A549 treated with AZD2906 at 1 μM for 4 hours (cell line): Measurements from ENCODE around the gene ZNF576. TPM values are rescaled to one million over a fixed set of nuclear protein-coding genes. Genes with fewer than 3 reads are reported as not detected.

Source experiments
- total RNA-seq: library from RNA; stranded (reverse); fragments of 200-300 nt; extraction: Qiagen RNA extraction; gene quantifications from 5 replicates; pipeline ENCODE4 v1.2.3, GENCODE V29; 2022

ZNF576 gene
- total RNA-seq: 14.6 to 21.1 TPM (median 20.4 TPM) in 5 replicates

GRCh38 chr19:43595999-43596841 is at the start of gene ZNF576, which contains the start of gene IRGQ:
Gene ZNF576, plus strand, starts transcription at chr19:43596595. Its CDS starts 514 bp downstream, at chr19:43597109.
Gene IRGQ, minus strand, starts transcription at chr19:43596134. Its CDS starts 796 bp downstream, at chr19:43595338.

GRCh38 chr19:43575156-43575950 is 21.0 kb upstream of the ZNF576 start, which contains the start of the genes PINLYP and XRCC1:
Gene PINLYP, plus strand, starts transcription at chr19:43575801. Its CDS starts 1,391 bp downstream, at chr19:43577192.
Gene XRCC1, minus strand, starts transcription at chr19:43575527. Its CDS starts 69 bp downstream, at chr19:43575458.

GRCh38 chr19:43611788-43612187 is 15.4 kb downstream of the ZNF576 start, which contains the start of gene SRRM5:
Gene SRRM5, plus strand, starts transcription at chr19:43612088. Its CDS starts 34 bp downstream, at chr19:43612122.

GRCh38 chr19:43619262-43620060 is 23.1 kb downstream of the ZNF576 start, which contains the start of gene ZNF428:
Gene ZNF428, minus strand, starts transcription at chr19:43619629. Its CDS starts 5,325 bp downstream, at chr19:43614304.

GRCh38 chr19:43639519-43640423 is 43.4 kb downstream of the ZNF576 start, which contains the start of gene CADM4:
Gene CADM4, minus strand, starts transcription at chr19:43639850. Its CDS starts 60 bp downstream, at chr19:43639790.

Other genes starting within 250 kb of the ZNF576 start
- gene CD177, start 242.9 kb upstream of the ZNF576 start, total RNA-seq: 0.05 to 0.18 TPM (median 0.12 TPM) in 4 of 5 replicates, not detected in the other
- gene TEX101, start 181.7 kb upstream of the ZNF576 start, total RNA-seq: not detected in 5 replicates
- gene LYPD3, start 131.0 kb upstream of the ZNF576 start, total RNA-seq: 0.15 to 0.42 TPM (median 0.22 TPM) in 5 replicates
- 8.4 to 9.4 TPM (median 9.0 TPM) in 5 replicates for gene PHLDB3, start 91.8 kb upstream of the ZNF576 start, total RNA-seq
- 39.5 to 53.9 TPM (median 49.8 TPM) in 5 replicates for gene ETHE1, start 69.4 kb upstream of the ZNF576 start, total RNA-seq
- gene ZNF575, start 63.4 kb upstream of the ZNF576 start, total RNA-seq: 1.2 to 2.6 TPM (median 2.2 TPM) in 5 replicates
- 25.3 to 30.9 TPM (median 27.5 TPM) in 5 replicates for gene XRCC1, start 21.1 kb upstream of the ZNF576 start, total RNA-seq
- 0.10 to 0.15 TPM (median 0.11 TPM) in 3 of 5 replicates, not detected in the others for gene PINLYP, start 20.8 kb upstream of the ZNF576 start, total RNA-seq
- gene IRGQ, start 461 bp upstream of the ZNF576 start, total RNA-seq: 4.3 to 6.7 TPM (median 5.2 TPM) in 5 replicates
- gene SRRM5, start 15.5 kb downstream of the ZNF576 start, total RNA-seq: 0.60 to 1.0 TPM (median 0.69 TPM) in 5 replicates
- gene ZNF428, start 23.0 kb downstream of the ZNF576 start, total RNA-seq: 46.5 to 66.2 TPM (median 63.8 TPM) in 5 replicates
- 6.9 to 10.1 TPM (median 9.3 TPM) in 5 replicates for gene CADM4, start 43.3 kb downstream of the ZNF576 start, total RNA-seq
- gene PLAUR, start 73.6 kb downstream of the ZNF576 start, total RNA-seq: 57.8 to 66.0 TPM (median 63.8 TPM) in 5 replicates
- gene IRGC, start 119.5 kb downstream of the ZNF576 start, total RNA-seq: not detected in 5 replicates
- gene SMG9, start 158.4 kb downstream of the ZNF576 start, total RNA-seq: 45.1 to 61.2 TPM (median 55.9 TPM) in 5 replicates
- 36.2 to 55.1 TPM (median 52.9 TPM) in 5 replicates for gene KCNN4, start 184.4 kb downstream of the ZNF576 start, total RNA-seq
- 0.05 to 0.55 TPM (median 0.14 TPM) in 4 of 5 replicates, not detected in the other for gene LYPD5, start 205.9 kb downstream of the ZNF576 start, total RNA-seq
- gene ZNF283, start 230.7 kb downstream of the ZNF576 start, total RNA-seq: 3.6 to 6.8 TPM (median 4.3 TPM) in 5 replicates